Upper lobe of left lung (tissue), 6 donors: Measurements from ENCODE around the gene ZFAND6. TPM values are rescaled to one million over a fixed set of nuclear protein-coding genes. Genes with fewer than 3 reads are reported as not detected.

Experiments used
- ATAC-seq, 2 donors: fragments of 200-7000 bp; cut with Tn5 transposase; one replicate each; pipeline ENCODE4 v1.9.1; 2022; ENCODE audit warnings: mild to moderate bottlenecking in 2 of 2, moderate library complexity in 2 of 2; ENCODE audit not compliant: low FRiP score in 2 of 2
- DNase-seq, 2 donors: peaks; one replicate each; pipeline ENCODE4 v3.0.0-alpha.2; 2019 to 2020
- H3K27ac ChIP-seq, 4 donors: fragments of 200-600 bp; sonication (generic); one replicate each; pipeline ENCODE4 v1.5.1; 2016 to 2019
- H3K27me3 ChIP-seq, 4 donors: fragments of 200-600 bp; sonication (generic); one replicate each; pipeline ENCODE4 v1.5.1; 2017 to 2019
- H3K36me3 ChIP-seq, 4 donors: fragments of 200-600 bp; sonication (generic); one replicate each; pipeline ENCODE4 v1.5.1; 2016 to 2019
- H3K4me1 ChIP-seq, 4 donors: fragments of 200-600 bp; sonication (generic); one replicate each; pipeline ENCODE4 v1.5.1; 2018 to 2019
- H3K4me3 ChIP-seq, 4 donors: fragments of 200-600 bp; sonication (generic); one replicate each; pipeline ENCODE4 v1.5.1; 2017 to 2019; ENCODE audit warnings: mild to moderate bottlenecking in 2 of 4, moderate library complexity in 1 of 4
- H3K9me3 ChIP-seq, 4 donors: fragments of 200-600 bp; sonication (generic); one replicate each; pipeline ENCODE4 v1.5.1; 2018 to 2019
- EP300 ChIP-seq, 4 donors: sonication (generic); formaldehyde crosslinking; IDR thresholded peaks; one replicate each; pipeline ENCODE4 v1.5.1; 2017; ENCODE audit warnings: antibody characterized with exemption in 4 of 4, control low read depth in 2 of 4
- POLR2A ChIP-seq, 4 donors: fragments of 450-650 bp; IDR thresholded peaks; one replicate each; pipeline ENCODE4 v1.5.1; 2016 to 2017; ENCODE audit warnings: antibody characterized with exemption in 4 of 4, mild to moderate bottlenecking in 2 of 4
- POLR2AphosphoS5 ChIP-seq, 2 donors: sonication (generic); formaldehyde crosslinking; IDR thresholded peaks; one replicate each; pipeline ENCODE4 v1.5.1; 2017; ENCODE audit warnings: antibody characterized with exemption in 2 of 2
- WGBS, 2 donors: methylation state at CpG; one replicate each; pipeline ENCODE4 v1.1.5; 2017 to 2018; 5-methylcytosine and 5-hydroxymethylcytosine counted together
- total RNA-seq, 6 donors: library from RNA; depleted of rRNA in 4 of 6; stranded (reverse); fragments of >200 nt in 4 of 6; gene quantifications; one replicate each; pipeline versions ENCODE4 v1.1.0 to v1.2.1, GENCODE V29; 2016 to 2021
- TF ChIP-seq, protein P1 (sequence below), 6 experiments: fragments of 450-650 bp in 4 of 6; fragments of 200-600 bp in 2 of 6; sonication (generic) in 2 of 6; IDR thresholded peaks; one replicate each; pipeline ENCODE4 v1.5.1; 2016 to 2019; ENCODE audit warnings: antibody characterized with exemption in 6 of 6
- donor health status: DM: no; HTN: no; CAD: no; lungs with moderate emphysema.
- donor health status: DM: no; HTN: yes; CAD: no; lungs with severe emphysema.

ZFAND6 gene
- total RNA-seq, 6 donors from 2014 or later: 36.7 to 151 (median 70.5) TPM

DNA sequence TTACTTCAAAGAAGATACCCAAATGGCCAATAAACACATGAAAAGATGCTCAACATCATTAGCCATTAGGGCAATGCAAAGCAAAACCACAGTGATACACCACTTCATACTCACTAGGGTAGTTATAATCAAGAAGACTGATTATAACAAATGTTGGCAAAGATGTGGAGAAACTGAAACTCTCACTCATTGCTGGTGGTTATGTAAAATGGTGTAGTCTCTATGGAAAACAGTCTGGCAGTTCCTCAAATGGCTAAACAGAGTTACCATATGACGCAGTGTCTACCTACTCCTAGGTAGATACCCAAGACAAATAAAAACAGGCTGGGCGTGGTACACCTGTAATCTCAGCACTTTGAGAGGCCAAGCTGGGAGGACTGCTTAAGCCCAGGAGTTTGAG is 3.5 kb upstream of the ZFAND6 start:
- TF ChIP-seq POLR2AphosphoS5 (IDR thresholded peaks at IDR 0.05): no peak
- TF ChIP-seq, protein P1, sequence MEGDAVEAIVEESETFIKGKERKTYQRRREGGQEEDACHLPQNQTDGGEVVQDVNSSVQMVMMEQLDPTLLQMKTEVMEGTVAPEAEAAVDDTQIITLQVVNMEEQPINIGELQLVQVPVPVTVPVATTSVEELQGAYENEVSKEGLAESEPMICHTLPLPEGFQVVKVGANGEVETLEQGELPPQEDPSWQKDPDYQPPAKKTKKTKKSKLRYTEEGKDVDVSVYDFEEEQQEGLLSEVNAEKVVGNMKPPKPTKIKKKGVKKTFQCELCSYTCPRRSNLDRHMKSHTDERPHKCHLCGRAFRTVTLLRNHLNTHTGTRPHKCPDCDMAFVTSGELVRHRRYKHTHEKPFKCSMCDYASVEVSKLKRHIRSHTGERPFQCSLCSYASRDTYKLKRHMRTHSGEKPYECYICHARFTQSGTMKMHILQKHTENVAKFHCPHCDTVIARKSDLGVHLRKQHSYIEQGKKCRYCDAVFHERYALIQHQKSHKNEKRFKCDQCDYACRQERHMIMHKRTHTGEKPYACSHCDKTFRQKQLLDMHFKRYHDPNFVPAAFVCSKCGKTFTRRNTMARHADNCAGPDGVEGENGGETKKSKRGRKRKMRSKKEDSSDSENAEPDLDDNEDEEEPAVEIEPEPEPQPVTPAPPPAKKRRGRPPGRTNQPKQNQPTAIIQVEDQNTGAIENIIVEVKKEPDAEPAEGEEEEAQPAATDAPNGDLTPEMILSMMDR (IDR thresholded peaks at IDR 0.05): no peak
- no peak for TF ChIP-seq POLR2A (IDR thresholded peaks at IDR 0.05)
- no peak for TF ChIP-seq EP300 (IDR thresholded peaks at IDR 0.05)
- no peak overlapping the region for H3K4me3 ChIP-seq
- 85 to 93% methylated on average over 2 of the region's 2 CpGs for WGBS, 2 donors
- no peaks in the 10 kb centered on the region for H3K36me3 ChIP-seq
- no peaks in the 10 kb centered on the region for H3K27me3 ChIP-seq
- no peaks in the 10 kb centered on the region for H3K9me3 ChIP-seq
- H3K27ac ChIP-seq: no peak overlapping the region
- H3K4me1 ChIP-seq: peaks cover 6 to 9% (median 7%) of the 10 kb centered on the region in 4 donors
- ATAC-seq (no peak), DNase-seq (no peak)

DNA sequence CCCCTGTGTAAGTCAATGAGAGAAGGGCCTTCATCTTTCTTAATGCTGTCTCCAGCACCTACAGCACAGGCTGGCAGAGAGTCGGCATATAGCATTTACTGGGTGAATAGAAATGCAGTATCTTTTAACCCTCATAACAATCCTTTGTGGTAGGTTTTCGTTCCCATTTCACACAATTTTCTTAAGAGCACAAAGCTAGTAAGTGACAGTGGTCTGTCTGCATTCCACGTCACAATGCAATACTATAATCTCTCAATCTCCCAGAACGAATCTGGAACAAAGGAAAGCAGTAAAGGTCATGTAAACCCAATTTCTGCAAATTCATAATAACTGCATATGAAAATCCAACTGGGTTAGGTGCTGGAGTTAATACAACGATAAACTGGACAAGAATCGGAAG is 1.4 kb upstream of the ZFAND6 start:
- Histone ChIP-seq H3K27me3 (no peaks in the 10 kb centered on the region), H3K4me1 (peaks cover 18 to 29% (median 25%) of the 10 kb centered on the region in 4 donors), H3K4me3 (no peak overlapping the region), H3K36me3 (no peaks in the 10 kb centered on the region), H3K9me3 (no peaks in the 10 kb centered on the region), H3K27ac (no peak overlapping the region)
- DNase-seq: no peak
- ATAC-seq: no peak
- TF ChIP-seq POLR2A (IDR thresholded peaks at IDR 0.05) (no peak), EP300 (IDR thresholded peaks at IDR 0.05) (no peak), POLR2AphosphoS5 (IDR thresholded peaks at IDR 0.05) (no peak)
- TF ChIP-seq, protein P1 (IDR thresholded peaks at IDR 0.05): no peak
- WGBS, 2 donors: 59 to 67% methylated on average over 6 of the region's 6 CpGs

DNA sequence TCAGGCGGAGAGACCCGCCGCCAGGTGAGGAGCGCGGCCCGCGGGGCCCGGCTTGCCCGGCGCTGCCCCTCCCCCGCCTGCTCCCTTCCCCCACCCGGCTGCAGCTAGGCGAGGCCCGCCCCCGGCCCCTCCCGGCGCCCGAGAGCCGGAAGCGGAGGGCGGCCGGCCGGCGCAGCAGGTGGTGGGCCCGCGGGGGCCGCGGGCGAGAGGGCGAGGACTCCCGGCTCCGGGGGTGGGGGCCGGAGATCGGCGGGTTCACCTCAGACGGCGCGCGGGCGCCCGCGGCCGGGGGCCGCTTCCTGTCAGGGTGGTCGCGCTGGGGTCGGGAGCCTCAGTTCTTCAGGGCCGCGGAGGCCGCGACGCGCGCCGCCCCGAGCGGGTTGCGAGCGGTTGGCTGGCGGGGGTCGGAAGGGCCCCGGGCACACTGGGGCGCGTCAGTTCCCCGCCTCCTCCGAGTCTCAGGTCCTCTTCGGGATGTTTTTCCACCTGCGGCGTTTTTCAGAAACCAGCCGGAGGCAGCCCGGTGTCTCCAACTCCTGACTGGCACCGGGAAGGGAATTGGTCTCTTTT is 395 bp downstream of the ZFAND6 start:
- TF ChIP-seq POLR2AphosphoS5 (IDR thresholded peaks at IDR 0.05): no peak
- TF ChIP-seq POLR2A (IDR thresholded peaks at IDR 0.05): peak in 2 of 4 donors; percentile 32 to 80
- no peak for TF ChIP-seq EP300 (IDR thresholded peaks at IDR 0.05)
- TF ChIP-seq, protein P1 (IDR thresholded peaks at IDR 0.05): peak in 1 of 6 experiments; percentile 9
- H3K9me3 ChIP-seq: no peaks in the 10 kb centered on the region
- WGBS, 2 donors: 0% methylated on average over 17 to 26 of the region's 72 CpGs
- peak; percentile 69 to 93 for ATAC-seq
- H3K4me1 ChIP-seq: peaks cover 18 to 35% (median 25%) of the 10 kb centered on the region in 4 donors
- H3K4me3 ChIP-seq: peak overlapping the region; percentile 76 to 86 (median 81)
- peak overlapping the region; percentile 88 to 97 (median 96) for H3K27ac ChIP-seq
- H3K27me3 ChIP-seq: no peaks in the 10 kb centered on the region
- no peaks in the 10 kb centered on the region for H3K36me3 ChIP-seq
- DNase-seq: peak; percentile 46 to 96

DNA sequence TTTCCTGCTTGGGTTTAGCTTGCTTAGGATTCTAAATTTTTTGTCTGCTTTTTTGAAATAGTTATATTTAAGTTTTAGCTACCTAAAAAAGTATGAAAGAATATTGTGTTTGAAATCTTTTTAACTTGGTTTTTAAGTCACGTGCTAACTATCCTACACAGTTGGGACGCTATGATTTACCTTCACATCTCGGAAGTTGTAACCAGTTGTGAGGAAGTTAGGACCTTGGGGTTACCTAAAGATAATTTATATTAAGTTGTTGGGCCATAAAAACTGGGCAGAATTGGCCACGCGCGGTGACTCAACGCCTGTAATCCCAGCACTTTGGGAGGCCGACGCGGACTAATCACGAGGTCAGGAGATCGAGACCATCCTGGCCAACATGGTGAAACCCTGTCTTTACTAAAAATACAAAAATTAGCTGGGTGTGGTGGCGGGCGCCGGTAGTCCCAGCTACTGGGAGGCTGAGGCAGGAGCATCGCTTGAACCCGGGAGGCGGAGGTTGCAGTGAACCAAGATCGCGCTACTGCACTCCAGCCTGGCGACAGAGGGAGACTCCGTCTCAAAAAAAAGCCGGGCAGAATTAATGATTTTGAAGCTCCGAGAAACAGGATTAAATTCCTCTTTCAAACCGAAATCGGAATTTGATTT is 1.0 kb downstream of the ZFAND6 start:
- H3K9me3 ChIP-seq: no peaks in the 10 kb centered on the region
- H3K27me3 ChIP-seq: no peaks in the 10 kb centered on the region
- peak overlapping the region; percentile 76 to 86 (median 81) for H3K4me3 ChIP-seq
- H3K4me1 ChIP-seq: peaks cover 18 to 35% (median 25%) of the 10 kb centered on the region in 4 donors
- TF ChIP-seq POLR2A (IDR thresholded peaks at IDR 0.05): no peak
- TF ChIP-seq POLR2AphosphoS5 (IDR thresholded peaks at IDR 0.05): no peak
- TF ChIP-seq, protein P1 (IDR thresholded peaks at IDR 0.05): no peak
- no peak for TF ChIP-seq EP300 (IDR thresholded peaks at IDR 0.05)
- DNase-seq (peak in 1 of 2 donors; percentile 35), ATAC-seq (no peak)
- H3K27ac ChIP-seq: peak overlapping the region; percentile 88 to 97 (median 96)
- WGBS, 2 donors: 4 to 6% methylated on average over 26 of the region's 26 CpGs
- no peaks in the 10 kb centered on the region for H3K36me3 ChIP-seq
